ENCODE measurements around the gene SEC22A. TPM values are rescaled to one million over a fixed set of nuclear protein-coding genes. Genes with fewer than 3 reads are reported as not detected.

The SEC22A gene
- total RNA-seq, 3 donors from 2014 or later = 28.5 to 45.2 (median 33.1) TPM

- no peak for TF ChIP-seq POLR2AphosphoS5 (IDR thresholded peaks at IDR 0.05)
- TF ChIP-seq POLR2A (IDR thresholded peaks at IDR 0.05) = no peak
- TF ChIP-seq, protein P1, sequence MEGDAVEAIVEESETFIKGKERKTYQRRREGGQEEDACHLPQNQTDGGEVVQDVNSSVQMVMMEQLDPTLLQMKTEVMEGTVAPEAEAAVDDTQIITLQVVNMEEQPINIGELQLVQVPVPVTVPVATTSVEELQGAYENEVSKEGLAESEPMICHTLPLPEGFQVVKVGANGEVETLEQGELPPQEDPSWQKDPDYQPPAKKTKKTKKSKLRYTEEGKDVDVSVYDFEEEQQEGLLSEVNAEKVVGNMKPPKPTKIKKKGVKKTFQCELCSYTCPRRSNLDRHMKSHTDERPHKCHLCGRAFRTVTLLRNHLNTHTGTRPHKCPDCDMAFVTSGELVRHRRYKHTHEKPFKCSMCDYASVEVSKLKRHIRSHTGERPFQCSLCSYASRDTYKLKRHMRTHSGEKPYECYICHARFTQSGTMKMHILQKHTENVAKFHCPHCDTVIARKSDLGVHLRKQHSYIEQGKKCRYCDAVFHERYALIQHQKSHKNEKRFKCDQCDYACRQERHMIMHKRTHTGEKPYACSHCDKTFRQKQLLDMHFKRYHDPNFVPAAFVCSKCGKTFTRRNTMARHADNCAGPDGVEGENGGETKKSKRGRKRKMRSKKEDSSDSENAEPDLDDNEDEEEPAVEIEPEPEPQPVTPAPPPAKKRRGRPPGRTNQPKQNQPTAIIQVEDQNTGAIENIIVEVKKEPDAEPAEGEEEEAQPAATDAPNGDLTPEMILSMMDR (IDR thresholded peaks at IDR 0.05) = no peak
- no peak for DNase-seq (ENCODE audit: low spot score in 2 of 2)
- Histone ChIP-seq H3K27ac (no peak overlapping the region), H3K9me3 (no peaks in the 10 kb centered on the region), H3K4me1 (no peaks in the 10 kb centered on the region), H3K4me3 (no peak overlapping the region), H3K36me3 (no peaks in the 10 kb centered on the region), H3K27me3 (no peaks in the 10 kb centered on the region)
- intact Hi-C loops (cut with DNase I; ENCODE audit: low total_unique reads) = no loop called here
Observed at GRCh38 chr3:123320221-123320620, 118.5 kb downstream of the SEC22A start.

DNA sequence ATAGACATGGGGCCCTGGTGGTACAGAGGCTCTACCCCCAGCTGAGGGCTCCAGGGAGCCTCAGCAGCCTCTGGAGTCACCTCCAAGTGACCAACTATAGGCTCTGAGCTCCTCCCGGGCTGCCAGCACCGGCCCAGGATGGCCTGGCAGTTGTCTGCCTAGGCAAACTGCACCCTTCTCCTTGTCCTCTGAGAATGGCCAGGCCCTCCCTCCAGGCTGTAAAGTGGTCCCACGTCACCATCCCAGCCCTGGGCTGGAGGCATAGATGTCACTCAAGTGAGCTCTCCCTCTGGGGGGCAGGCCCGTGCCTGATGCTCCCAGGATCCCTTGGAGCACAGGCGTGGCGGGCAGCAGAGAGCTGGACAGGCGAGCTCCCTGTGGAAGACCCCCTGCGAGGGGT is 120.1 kb downstream of the SEC22A start:
- TF ChIP-seq POLR2A (IDR thresholded peaks at IDR 0.05) = no peak
- no peak for TF ChIP-seq POLR2AphosphoS5 (IDR thresholded peaks at IDR 0.05)
- TF ChIP-seq, protein P1 (IDR thresholded peaks at IDR 0.05) = no peak
- Histone ChIP-seq H3K27ac (no peak overlapping the region), H3K4me1 (no peaks in the 10 kb centered on the region), H3K9me3 (no peaks in the 10 kb centered on the region), H3K27me3 (no peaks in the 10 kb centered on the region), H3K4me3 (no peak overlapping the region), H3K36me3 (no peaks in the 10 kb centered on the region)
- no peak for DNase-seq (ENCODE audit: low spot score in 2 of 2)
- intact Hi-C loops (cut with DNase I; ENCODE audit: low total_unique reads) = no loop called here

GRCh38 chr3:123322866-123323265 is 121.1 kb downstream of the SEC22A start:
- Histone ChIP-seq H3K27me3 (no peaks in the 10 kb centered on the region), H3K9me3 (no peaks in the 10 kb centered on the region), H3K4me1 (no peaks in the 10 kb centered on the region), H3K27ac (no peak overlapping the region), H3K4me3 (no peak overlapping the region), H3K36me3 (no peaks in the 10 kb centered on the region)
- TF ChIP-seq POLR2AphosphoS5 (IDR thresholded peaks at IDR 0.05) (no peak), POLR2A (IDR thresholded peaks at IDR 0.05) (no peak)
- TF ChIP-seq, protein P1 (IDR thresholded peaks at IDR 0.05) = no peak
- DNase-seq (ENCODE audit: low spot score in 2 of 2) = no peak
- intact Hi-C loops (cut with DNase I; ENCODE audit: low total_unique reads) = no loop called here

Other genes starting within 250 kb of the SEC22A start
- gene SEMA5B, start 174.2 kb upstream of the SEC22A start, total RNA-seq = under 1 TPM; 0.15 to 0.33 (median 0.32) TPM
- 10 to 100 TPM; 10.7 to 26.5 (median 11.0) TPM for gene PDIA5, start 134.9 kb upstream of the SEC22A start, total RNA-seq
- gene ADCY5, start 247.1 kb downstream of the SEC22A start, total RNA-seq = 10 to 100 TPM; 10.1 to 32.5 (median 11.5) TPM